Lower leg skin (tissue), 4 donors: ENCODE data around the gene C19orf67. TPM values are rescaled to one million over a fixed set of nuclear protein-coding genes. Genes with fewer than 3 reads are reported as not detected.

Experiments
- DNase-seq, 2 donors: peaks; one replicate each; pipeline ENCODE4 v3.0.0-alpha.2; 2019; ENCODE audit warnings: low spot score in 2 of 2
- H3K4me3 ChIP-seq: fragments of 200-600 bp; sonication (generic); 2 replicates; pipeline ENCODE4 v1.5.1; 2017; ENCODE audit warnings: mild to moderate bottlenecking, low read depth; ENCODE audit not compliant: poor library complexity, severe bottlenecking
- CTCF ChIP-seq, 3 donors: fragments of 450-650 bp; IDR thresholded peaks; one replicate each; pipeline ENCODE4 v1.5.1; 2016; ENCODE audit warnings: antibody characterized with exemption in 3 of 3, mild to moderate bottlenecking in 3 of 3, moderate library complexity in 2 of 3
- POLR2A ChIP-seq, 2 donors: fragments of 450-650 bp; IDR thresholded peaks; one replicate each; pipeline ENCODE4 v1.6.1; 2016 to 2017; ENCODE audit warnings: antibody characterized with exemption in 2 of 2, mild to moderate bottlenecking in 1 of 2, moderate library complexity in 1 of 2
- WGBS, 2 donors: methylation state at CpG; one replicate each; pipeline ENCODE4 v1.1.5; 2018; 5-methylcytosine and 5-hydroxymethylcytosine counted together
- intact Hi-C: fragments of 100-400 bp; cut with DNase I; formaldehyde crosslinking; loops from one replicate; pipeline ENCODE4 v1.15.0; 2023; ENCODE audit warnings: low total_unique reads
- total RNA-seq, 4 donors: library from RNA; depleted of rRNA; stranded (reverse); fragments of >200 nt; gene quantifications; one replicate each; pipeline ENCODE4 v1.1.0, GENCODE V29; 2016

Gene C19orf67
- not detected for total RNA-seq

- no peak for TF ChIP-seq POLR2A (IDR thresholded peaks at IDR 0.05)
- no peak for TF ChIP-seq CTCF (IDR thresholded peaks at IDR 0.05)
- intact Hi-C loops, result no loop called here
- no peak for DNase-seq
- WGBS, 2 donors, result 75 to 80% methylated on average over 23 to 54 of the region's 54 CpGs
- H3K4me3 ChIP-seq, result no peak within 1 kb of the TSS
Observed at GRCh38 chr19:14085309-14085995, at the start of gene C19orf67. Gene C19orf67, minus strand, starts transcription at chr19:14085783. Its CDS starts 156 bp downstream, at chr19:14085627.

GRCh38 chr19:14135355-14135754 is 49.8 kb upstream of the C19orf67 start:
- intact Hi-C loops, result no loop called here
- H3K4me3 ChIP-seq, result no peak overlapping the region
- no peak for TF ChIP-seq POLR2A (IDR thresholded peaks at IDR 0.05)
- no peak for TF ChIP-seq CTCF (IDR thresholded peaks at IDR 0.05)
- 37 to 45% methylated on average over 6 of the region's 6 CpGs for WGBS, 2 donors
- no peak for DNase-seq

GRCh38 chr19:14127929-14128509 is 42.4 kb upstream of the C19orf67 start:
- intact Hi-C loops, result no loop called here
- H3K4me3 ChIP-seq, result no peak overlapping the region
- TF ChIP-seq CTCF (IDR thresholded peaks at IDR 0.05) (no peak), POLR2A (IDR thresholded peaks at IDR 0.05) (no peak)
- no peak for DNase-seq
- 71 to 77% methylated on average over 4 of the region's 4 CpGs for WGBS, 2 donors

GRCh38 chr19:14127176-14127575 is 41.6 kb upstream of the C19orf67 start:
- no peak for DNase-seq
- H3K4me3 ChIP-seq, result no peak overlapping the region
- intact Hi-C loops, result no loop called here
- 89 to 91% methylated on average over 8 of the region's 8 CpGs for WGBS, 2 donors
- TF ChIP-seq CTCF (IDR thresholded peaks at IDR 0.05) (no peak), POLR2A (IDR thresholded peaks at IDR 0.05) (no peak)

GRCh38 chr19:14122924-14123323 is 37.3 kb upstream of the C19orf67 start:
- TF ChIP-seq POLR2A (IDR thresholded peaks at IDR 0.05) (no peak), CTCF (IDR thresholded peaks at IDR 0.05) (no peak)
- intact Hi-C loops, result no loop called here
- DNase-seq, result no peak
- H3K4me3 ChIP-seq, result no peak overlapping the region
- 91 to 97% methylated on average over 6 of the region's 6 CpGs for WGBS, 2 donors

GRCh38 chr19:14120497-14120780 is 34.9 kb upstream of the C19orf67 start:
- no peak for DNase-seq
- intact Hi-C loops, result no loop called here
- 94 to 95% methylated on average over 7 of the region's 7 CpGs for WGBS, 2 donors
- TF ChIP-seq CTCF (IDR thresholded peaks at IDR 0.05) (no peak), POLR2A (IDR thresholded peaks at IDR 0.05) (no peak)
- H3K4me3 ChIP-seq, result no peak overlapping the region
